ENCODE results near the gene CHMP4B. TPM values are rescaled to one million over a fixed set of nuclear protein-coding genes. Genes with fewer than 3 reads are reported as not detected.

Gene CHMP4B
- polyA plus RNA-seq, 1 of the 3 experiments (the other 2 are of a cell fraction), result 123 TPM

DNA sequence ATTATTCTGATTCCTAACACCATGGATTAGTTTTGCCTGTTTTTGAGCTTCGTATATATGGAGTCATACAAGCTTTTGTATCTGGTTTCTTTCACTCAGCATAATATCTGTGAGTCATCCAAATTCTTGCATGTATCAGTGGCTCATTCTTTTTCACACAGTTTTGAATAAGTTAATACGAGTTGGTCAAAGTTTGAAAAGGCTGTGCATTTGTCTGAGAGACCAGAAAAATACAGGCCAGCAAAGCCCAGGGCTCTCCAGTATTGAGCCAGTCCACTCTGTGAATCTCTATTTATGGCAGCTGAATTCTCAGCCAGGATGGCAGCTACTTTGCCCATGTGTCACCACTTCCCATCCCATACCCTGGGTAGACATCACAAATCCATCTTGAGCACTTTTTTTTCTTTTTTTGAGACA is 7.2 kb upstream of the CHMP4B start:
- POLR2A ChIA-PET, result no interaction called here
- peak; percentile 60; the same call in 1 of the 2 replicates for TF ChIP-seq RXRA (IDR thresholded peaks at IDR 0.05; ENCODE audit: borderline replicate concordance, low read depth)
- TF ChIP-seq SIN3A (IDR thresholded peaks at IDR 0.05; ENCODE audit: borderline replicate concordance, low read depth, low read length), result no peak
- peak; percentile 37; the same call in 1 of the 2 replicates for TF ChIP-seq YY1 (IDR thresholded peaks at IDR 0.05; ENCODE audit: low read depth)
- TF ChIP-seq MXI1 (IDR thresholded peaks at IDR 0.05; ENCODE audit: low read depth, low read length), result no peak
- TF ChIP-seq RFX5 (IDR thresholded peaks at IDR 0.05; ENCODE audit: low read length), result no peak
- TF ChIP-seq TEAD4 (IDR thresholded peaks at IDR 0.05; ENCODE audit: borderline replicate concordance, insufficient read depth), result peak; percentile 75; the same call in 1 of the 2 replicates
- TF ChIP-seq NFIC (IDR thresholded peaks at IDR 0.05; ENCODE audit: borderline replicate concordance), result peak; percentile 59; the same call in 1 of the 2 replicates
- TF ChIP-seq, protein P1, sequence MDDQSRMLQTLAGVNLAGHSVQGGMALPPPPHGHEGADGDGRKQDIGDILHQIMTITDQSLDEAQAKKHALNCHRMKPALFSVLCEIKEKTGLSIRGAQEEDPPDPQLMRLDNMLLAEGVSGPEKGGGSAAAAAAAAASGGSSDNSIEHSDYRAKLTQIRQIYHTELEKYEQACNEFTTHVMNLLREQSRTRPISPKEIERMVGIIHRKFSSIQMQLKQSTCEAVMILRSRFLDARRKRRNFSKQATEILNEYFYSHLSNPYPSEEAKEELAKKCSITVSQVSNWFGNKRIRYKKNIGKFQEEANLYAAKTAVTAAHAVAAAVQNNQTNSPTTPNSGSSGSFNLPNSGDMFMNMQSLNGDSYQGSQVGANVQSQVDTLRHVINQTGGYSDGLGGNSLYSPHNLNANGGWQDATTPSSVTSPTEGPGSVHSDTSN (IDR thresholded peaks at IDR 0.05), result peak; percentile 59
- TF ChIP-seq, protein P2, sequence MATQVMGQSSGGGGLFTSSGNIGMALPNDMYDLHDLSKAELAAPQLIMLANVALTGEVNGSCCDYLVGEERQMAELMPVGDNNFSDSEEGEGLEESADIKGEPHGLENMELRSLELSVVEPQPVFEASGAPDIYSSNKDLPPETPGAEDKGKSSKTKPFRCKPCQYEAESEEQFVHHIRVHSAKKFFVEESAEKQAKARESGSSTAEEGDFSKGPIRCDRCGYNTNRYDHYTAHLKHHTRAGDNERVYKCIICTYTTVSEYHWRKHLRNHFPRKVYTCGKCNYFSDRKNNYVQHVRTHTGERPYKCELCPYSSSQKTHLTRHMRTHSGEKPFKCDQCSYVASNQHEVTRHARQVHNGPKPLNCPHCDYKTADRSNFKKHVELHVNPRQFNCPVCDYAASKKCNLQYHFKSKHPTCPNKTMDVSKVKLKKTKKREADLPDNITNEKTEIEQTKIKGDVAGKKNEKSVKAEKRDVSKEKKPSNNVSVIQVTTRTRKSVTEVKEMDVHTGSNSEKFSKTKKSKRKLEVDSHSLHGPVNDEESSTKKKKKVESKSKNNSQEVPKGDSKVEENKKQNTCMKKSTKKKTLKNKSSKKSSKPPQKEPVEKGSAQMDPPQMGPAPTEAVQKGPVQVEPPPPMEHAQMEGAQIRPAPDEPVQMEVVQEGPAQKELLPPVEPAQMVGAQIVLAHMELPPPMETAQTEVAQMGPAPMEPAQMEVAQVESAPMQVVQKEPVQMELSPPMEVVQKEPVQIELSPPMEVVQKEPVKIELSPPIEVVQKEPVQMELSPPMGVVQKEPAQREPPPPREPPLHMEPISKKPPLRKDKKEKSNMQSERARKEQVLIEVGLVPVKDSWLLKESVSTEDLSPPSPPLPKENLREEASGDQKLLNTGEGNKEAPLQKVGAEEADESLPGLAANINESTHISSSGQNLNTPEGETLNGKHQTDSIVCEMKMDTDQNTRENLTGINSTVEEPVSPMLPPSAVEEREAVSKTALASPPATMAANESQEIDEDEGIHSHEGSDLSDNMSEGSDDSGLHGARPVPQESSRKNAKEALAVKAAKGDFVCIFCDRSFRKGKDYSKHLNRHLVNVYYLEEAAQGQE (IDR thresholded peaks at IDR 0.05; ENCODE audit: low read depth, low read length), result no peak
- TF ChIP-seq EZH2phosphoT487 (IDR thresholded peaks at IDR 0.05; ENCODE audit: borderline replicate concordance, low read depth), result no peak
- TF ChIP-seq JUND (IDR thresholded peaks at IDR 0.05), result peak; percentile 93
- TF ChIP-seq RAD21 (IDR thresholded peaks at IDR 0.05; ENCODE audit: low read length), result no peak
- peak; percentile 96 for TF ChIP-seq TCF12 (IDR thresholded peaks at IDR 0.05)
- TF ChIP-seq, protein P3, sequence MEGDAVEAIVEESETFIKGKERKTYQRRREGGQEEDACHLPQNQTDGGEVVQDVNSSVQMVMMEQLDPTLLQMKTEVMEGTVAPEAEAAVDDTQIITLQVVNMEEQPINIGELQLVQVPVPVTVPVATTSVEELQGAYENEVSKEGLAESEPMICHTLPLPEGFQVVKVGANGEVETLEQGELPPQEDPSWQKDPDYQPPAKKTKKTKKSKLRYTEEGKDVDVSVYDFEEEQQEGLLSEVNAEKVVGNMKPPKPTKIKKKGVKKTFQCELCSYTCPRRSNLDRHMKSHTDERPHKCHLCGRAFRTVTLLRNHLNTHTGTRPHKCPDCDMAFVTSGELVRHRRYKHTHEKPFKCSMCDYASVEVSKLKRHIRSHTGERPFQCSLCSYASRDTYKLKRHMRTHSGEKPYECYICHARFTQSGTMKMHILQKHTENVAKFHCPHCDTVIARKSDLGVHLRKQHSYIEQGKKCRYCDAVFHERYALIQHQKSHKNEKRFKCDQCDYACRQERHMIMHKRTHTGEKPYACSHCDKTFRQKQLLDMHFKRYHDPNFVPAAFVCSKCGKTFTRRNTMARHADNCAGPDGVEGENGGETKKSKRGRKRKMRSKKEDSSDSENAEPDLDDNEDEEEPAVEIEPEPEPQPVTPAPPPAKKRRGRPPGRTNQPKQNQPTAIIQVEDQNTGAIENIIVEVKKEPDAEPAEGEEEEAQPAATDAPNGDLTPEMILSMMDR (IDR thresholded peaks at IDR 0.05), result no peak
- TF ChIP-seq MEF2A (IDR thresholded peaks at IDR 0.05; ENCODE audit: borderline replicate concordance, low read depth), result peak; percentile 51; the same call in 1 of the 2 replicates
- TF ChIP-seq GATA2 (CRISPR knock-in tag; IDR thresholded peaks at IDR 0.05), result no peak
- TF ChIP-seq EP300 (IDR thresholded peaks at IDR 0.05; ENCODE audit: borderline replicate concordance in 1 of 2, low read depth in 1 of 2, low read length in 1 of 2), result peak in 1 of 2 experiments; percentile 56; a peak in 1 of 4 replicates
- TF ChIP-seq, protein P4, sequence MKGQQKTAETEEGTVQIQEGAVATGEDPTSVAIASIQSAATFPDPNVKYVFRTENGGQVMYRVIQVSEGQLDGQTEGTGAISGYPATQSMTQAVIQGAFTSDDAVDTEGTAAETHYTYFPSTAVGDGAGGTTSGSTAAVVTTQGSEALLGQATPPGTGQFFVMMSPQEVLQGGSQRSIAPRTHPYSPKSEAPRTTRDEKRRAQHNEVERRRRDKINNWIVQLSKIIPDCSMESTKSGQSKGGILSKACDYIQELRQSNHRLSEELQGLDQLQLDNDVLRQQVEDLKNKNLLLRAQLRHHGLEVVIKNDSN (IDR thresholded peaks at IDR 0.05; ENCODE audit: borderline replicate concordance, low read depth), result no peak
- TF ChIP-seq FOXM1 (IDR thresholded peaks at IDR 0.05; ENCODE audit: low read depth), result no peak
- TF ChIP-seq GABPA (IDR thresholded peaks at IDR 0.05; ENCODE audit: low read depth), result no peak
- TF ChIP-seq, protein P5, sequence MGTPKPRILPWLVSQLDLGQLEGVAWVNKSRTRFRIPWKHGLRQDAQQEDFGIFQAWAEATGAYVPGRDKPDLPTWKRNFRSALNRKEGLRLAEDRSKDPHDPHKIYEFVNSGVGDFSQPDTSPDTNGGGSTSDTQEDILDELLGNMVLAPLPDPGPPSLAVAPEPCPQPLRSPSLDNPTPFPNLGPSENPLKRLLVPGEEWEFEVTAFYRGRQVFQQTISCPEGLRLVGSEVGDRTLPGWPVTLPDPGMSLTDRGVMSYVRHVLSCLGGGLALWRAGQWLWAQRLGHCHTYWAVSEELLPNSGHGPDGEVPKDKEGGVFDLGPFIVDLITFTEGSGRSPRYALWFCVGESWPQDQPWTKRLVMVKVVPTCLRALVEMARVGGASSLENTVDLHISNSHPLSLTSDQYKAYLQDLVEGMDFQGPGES (IDR thresholded peaks at IDR 0.05; ENCODE audit: low read depth, low read length), result no peak
- TF ChIP-seq, protein P6, sequence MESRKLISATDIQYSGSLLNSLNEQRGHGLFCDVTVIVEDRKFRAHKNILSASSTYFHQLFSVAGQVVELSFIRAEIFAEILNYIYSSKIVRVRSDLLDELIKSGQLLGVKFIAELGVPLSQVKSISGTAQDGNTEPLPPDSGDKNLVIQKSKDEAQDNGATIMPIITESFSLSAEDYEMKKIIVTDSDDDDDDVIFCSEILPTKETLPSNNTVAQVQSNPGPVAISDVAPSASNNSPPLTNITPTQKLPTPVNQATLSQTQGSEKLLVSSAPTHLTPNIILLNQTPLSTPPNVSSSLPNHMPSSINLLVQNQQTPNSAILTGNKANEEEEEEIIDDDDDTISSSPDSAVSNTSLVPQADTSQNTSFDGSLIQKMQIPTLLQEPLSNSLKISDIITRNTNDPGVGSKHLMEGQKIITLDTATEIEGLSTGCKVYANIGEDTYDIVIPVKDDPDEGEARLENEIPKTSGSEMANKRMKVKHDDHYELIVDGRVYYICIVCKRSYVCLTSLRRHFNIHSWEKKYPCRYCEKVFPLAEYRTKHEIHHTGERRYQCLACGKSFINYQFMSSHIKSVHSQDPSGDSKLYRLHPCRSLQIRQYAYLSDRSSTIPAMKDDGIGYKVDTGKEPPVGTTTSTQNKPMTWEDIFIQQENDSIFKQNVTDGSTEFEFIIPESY (IDR thresholded peaks at IDR 0.05; ENCODE audit: borderline replicate concordance, low read depth), result peak; percentile 34; the same call in 1 of the 2 replicates
- no peak for TF ChIP-seq RCOR1 (IDR thresholded peaks at IDR 0.05; ENCODE audit: low read length)
- no peak for TF ChIP-seq SMC3 (IDR thresholded peaks at IDR 0.05; ENCODE audit: low read depth, low read length)

More for the DNA sequence above, 7.2 kb upstream of the CHMP4B start:
- peak overlapping the region; percentile 35 for H3K4me2 ChIP-seq
- CTCF ChIA-PET, result interaction anchor here (2.0 kb wide), 1 partner anchor 12 kb away, joined by 7 read pairs; no protein-coding TSS in a partner anchor
- DNase-seq, result no peak
- peaks cover 27% of the 10 kb centered on the region for H3F3A ChIP-seq (replicated peaks; ENCODE audit: insufficient read depth)
- no peaks in the 10 kb centered on the region for H3K9me3 ChIP-seq
- 8% methylated on average over 2 of the region's 2 CpGs for WGBS (ENCODE audit: low lambda C conversion rate)
- H3K36me3 ChIP-seq (replicated peaks in 1 of 2; ENCODE audit: control insufficient read depth in 1 of 2, insufficient read depth in 2 of 2, low read length in 1 of 2), result no peaks in the 10 kb centered on the region
- H3K27me3 ChIP-seq (ENCODE audit: insufficient read depth), result no peaks in the 10 kb centered on the region
- H3K4me1 ChIP-seq (ENCODE audit: control insufficient read depth in 1 of 2, insufficient read depth in 2 of 2, low read depth in 1 of 2, low read length in 1 of 2), result 0 out of 4 replicates have a peak, but pooled peaks cover 0 to 7% of the 10 kb centered on the region in 2 experiments
- H3K9ac ChIP-seq, result peak overlapping the region; percentile 17; the same call in 1 of the 2 replicates
- H4K20me1 ChIP-seq (ENCODE audit: insufficient read depth), result no peaks in the 10 kb centered on the region
- peak overlapping the region; percentile 0 to 86; a peak in 3 of 4 replicates for H3K27ac ChIP-seq (ENCODE audit: low read depth in 2 of 2, low read length in 1 of 2)
- no peaks in the 10 kb centered on the region for H3K79me2 ChIP-seq (ENCODE audit: insufficient read depth)
- no peak overlapping the region for H3K4me3 ChIP-seq (ENCODE audit: low read depth in 2 of 2, low read length in 1 of 2)
- no peaks in the 10 kb centered on the region for H3K9me2 ChIP-seq
- H2AFZ ChIP-seq (ENCODE audit: low read depth), result peak overlapping the region; percentile 60; the same call in 1 of the 2 replicates

Data from SK-N-SH (cell line).